ENCODE measurements around the gene SCN4B. TPM values are rescaled to one million over a fixed set of nuclear protein-coding genes. Genes with fewer than 3 reads are reported as not detected.

SCN4B gene
- total RNA-seq, 1 experiment from 2014 or later: 1.6 TPM

DNA sequence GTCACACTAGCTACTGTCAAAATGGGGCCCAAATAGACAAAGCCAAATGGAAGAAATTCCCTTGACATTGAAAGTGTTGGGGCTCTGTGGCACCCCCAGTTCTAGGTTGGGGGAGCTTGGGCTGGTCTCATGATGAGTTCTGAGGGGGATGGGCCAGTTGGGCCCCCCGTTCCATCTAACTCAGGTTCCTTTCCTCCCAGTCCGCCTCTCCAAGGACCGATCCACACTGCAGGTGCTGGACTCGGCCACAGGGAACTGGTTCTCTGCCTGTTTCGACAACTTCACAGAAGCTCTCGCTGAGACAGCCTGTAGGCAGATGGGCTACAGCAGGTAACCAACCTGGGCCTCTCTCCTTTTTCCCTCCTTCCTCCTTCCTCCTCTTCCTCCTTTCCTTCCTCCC is 48.1 kb downstream of the SCN4B start:
- no peak for DNase-seq
- H3K9me3 ChIP-seq (ENCODE audit: control insufficient read depth, low read depth, low read length): no peaks in the 10 kb centered on the region
- Mint-ChIP-seq H3K4me3 (no peak overlapping the region), H3K9me3 (no peaks in the 10 kb centered on the region), H3K36me3 (ENCODE audit: insufficient read depth in 1 of 3, low read depth in 3 of 3) (no peaks in the 10 kb centered on the region; a peak in 1 of 7 replicates), H3K27me3 (ENCODE audit: low read depth) (peaks cover 16% of the 10 kb centered on the region), H3K27ac (no peak overlapping the region), H3K4me1 (peaks cover 13 to 27% of the 10 kb centered on the region in 2 experiments)
- H3K14ac ChIP-seq (ENCODE audit: insufficient read depth, low read length): no peak overlapping the region
- H2BK12ac ChIP-seq (ENCODE audit: insufficient read length, low read depth, low read length): no peak overlapping the region
- no peak overlapping the region for H2BK20ac ChIP-seq (ENCODE audit: low read depth, low read length, poor library complexity, severe bottlenecking)
- no peak overlapping the region for H3K27ac ChIP-seq (ENCODE audit: insufficient read length, low read depth, low read length)
- H4K91ac ChIP-seq (ENCODE audit: insufficient read length, low read depth, low read length): no peak overlapping the region
- no peak overlapping the region for H3K9ac ChIP-seq (ENCODE audit: extremely low read depth, insufficient read length, low read length)
- no peak overlapping the region for H2BK5ac ChIP-seq (ENCODE audit: insufficient read length, low read length)
- H4K20me1 ChIP-seq (ENCODE audit: control insufficient read depth, insufficient read depth, insufficient read length): no peaks in the 10 kb centered on the region
- H3K56ac ChIP-seq (ENCODE audit: insufficient read length, low read depth, low read length): no peak overlapping the region
- H3K23ac ChIP-seq (ENCODE audit: insufficient read length, low read depth, low read length): no peak overlapping the region
- peaks cover 5% of the 10 kb centered on the region; the same call in 1 of the 2 replicates for H3K4me1 ChIP-seq (ENCODE audit: insufficient read depth, low read length)
- H4K8ac ChIP-seq (replicated peaks; ENCODE audit: insufficient read length, low read depth, low read length): no peak overlapping the region
- H4K5ac ChIP-seq (ENCODE audit: insufficient read length, low read depth, low read length): no peak overlapping the region
- no peak overlapping the region for H2AFZ ChIP-seq (ENCODE audit: low read length)
- TF ChIP-seq, protein P1, sequence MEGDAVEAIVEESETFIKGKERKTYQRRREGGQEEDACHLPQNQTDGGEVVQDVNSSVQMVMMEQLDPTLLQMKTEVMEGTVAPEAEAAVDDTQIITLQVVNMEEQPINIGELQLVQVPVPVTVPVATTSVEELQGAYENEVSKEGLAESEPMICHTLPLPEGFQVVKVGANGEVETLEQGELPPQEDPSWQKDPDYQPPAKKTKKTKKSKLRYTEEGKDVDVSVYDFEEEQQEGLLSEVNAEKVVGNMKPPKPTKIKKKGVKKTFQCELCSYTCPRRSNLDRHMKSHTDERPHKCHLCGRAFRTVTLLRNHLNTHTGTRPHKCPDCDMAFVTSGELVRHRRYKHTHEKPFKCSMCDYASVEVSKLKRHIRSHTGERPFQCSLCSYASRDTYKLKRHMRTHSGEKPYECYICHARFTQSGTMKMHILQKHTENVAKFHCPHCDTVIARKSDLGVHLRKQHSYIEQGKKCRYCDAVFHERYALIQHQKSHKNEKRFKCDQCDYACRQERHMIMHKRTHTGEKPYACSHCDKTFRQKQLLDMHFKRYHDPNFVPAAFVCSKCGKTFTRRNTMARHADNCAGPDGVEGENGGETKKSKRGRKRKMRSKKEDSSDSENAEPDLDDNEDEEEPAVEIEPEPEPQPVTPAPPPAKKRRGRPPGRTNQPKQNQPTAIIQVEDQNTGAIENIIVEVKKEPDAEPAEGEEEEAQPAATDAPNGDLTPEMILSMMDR (conservative IDR thresholded peaks at IDR 0.05): no peak
- H2AK5ac ChIP-seq (ENCODE audit: insufficient read length, low read length): no peak overlapping the region
- no peaks in the 10 kb centered on the region for H3K27me3 ChIP-seq (ENCODE audit: insufficient read depth, low read length)
- no peak overlapping the region for H3K4ac ChIP-seq (ENCODE audit: low read depth, low read length)
- no peak overlapping the region for H3T11ph ChIP-seq (ENCODE audit: low read length)
- H3K79me1 ChIP-seq (ENCODE audit: insufficient read depth, low read depth, low read length, poor library complexity, severe bottlenecking): no peaks in the 10 kb centered on the region
- no CpG with 5 or more reads among the region's 6 CpGs for WGBS (ENCODE audit: extremely low coverage, insufficient read length, low lambda C conversion rate)
- no peak overlapping the region for H2BK120ac ChIP-seq (ENCODE audit: low read depth, low read length, poor library complexity, severe bottlenecking)
- H3K4me2 ChIP-seq (ENCODE audit: insufficient read depth, insufficient read length, low read length): no peak overlapping the region
- H3K18ac ChIP-seq (ENCODE audit: insufficient read length, low read depth, low read length): no peak overlapping the region
- H3K23me2 ChIP-seq (ENCODE audit: insufficient read length, low read depth, low read length, poor library complexity, severe bottlenecking): no peaks in the 10 kb centered on the region
- H3K79me2 ChIP-seq (ENCODE audit: insufficient read depth, low read length): no peaks in the 10 kb centered on the region
- no peak overlapping the region for H2BK15ac ChIP-seq (ENCODE audit: low read depth, low read length)
